ENCODE results near the gene APLN.

Gene APLN

DNA sequence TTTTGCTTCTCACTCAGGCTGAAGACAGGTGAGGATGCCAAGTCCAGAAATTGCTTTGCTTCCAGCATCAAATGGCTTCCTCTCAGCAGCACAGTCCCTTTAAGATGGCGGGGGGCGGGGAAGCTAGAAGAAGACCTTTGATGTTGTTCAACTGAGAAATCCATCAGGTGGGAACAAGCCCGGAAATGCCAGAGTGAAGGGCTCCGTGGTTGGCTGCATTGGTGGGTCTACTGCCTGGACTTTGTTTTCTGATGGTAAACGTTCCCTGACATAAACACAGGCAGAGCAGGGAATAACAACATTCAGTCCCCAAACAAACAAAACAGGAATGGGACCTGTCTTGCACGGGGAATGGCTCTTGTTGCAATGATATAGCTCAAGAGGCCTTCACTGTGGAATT is 37.3 kb downstream of the APLN start:
- TF ChIP-seq, protein P1, sequence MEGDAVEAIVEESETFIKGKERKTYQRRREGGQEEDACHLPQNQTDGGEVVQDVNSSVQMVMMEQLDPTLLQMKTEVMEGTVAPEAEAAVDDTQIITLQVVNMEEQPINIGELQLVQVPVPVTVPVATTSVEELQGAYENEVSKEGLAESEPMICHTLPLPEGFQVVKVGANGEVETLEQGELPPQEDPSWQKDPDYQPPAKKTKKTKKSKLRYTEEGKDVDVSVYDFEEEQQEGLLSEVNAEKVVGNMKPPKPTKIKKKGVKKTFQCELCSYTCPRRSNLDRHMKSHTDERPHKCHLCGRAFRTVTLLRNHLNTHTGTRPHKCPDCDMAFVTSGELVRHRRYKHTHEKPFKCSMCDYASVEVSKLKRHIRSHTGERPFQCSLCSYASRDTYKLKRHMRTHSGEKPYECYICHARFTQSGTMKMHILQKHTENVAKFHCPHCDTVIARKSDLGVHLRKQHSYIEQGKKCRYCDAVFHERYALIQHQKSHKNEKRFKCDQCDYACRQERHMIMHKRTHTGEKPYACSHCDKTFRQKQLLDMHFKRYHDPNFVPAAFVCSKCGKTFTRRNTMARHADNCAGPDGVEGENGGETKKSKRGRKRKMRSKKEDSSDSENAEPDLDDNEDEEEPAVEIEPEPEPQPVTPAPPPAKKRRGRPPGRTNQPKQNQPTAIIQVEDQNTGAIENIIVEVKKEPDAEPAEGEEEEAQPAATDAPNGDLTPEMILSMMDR (IDR thresholded peaks at IDR 0.05) = no peak

DNA sequence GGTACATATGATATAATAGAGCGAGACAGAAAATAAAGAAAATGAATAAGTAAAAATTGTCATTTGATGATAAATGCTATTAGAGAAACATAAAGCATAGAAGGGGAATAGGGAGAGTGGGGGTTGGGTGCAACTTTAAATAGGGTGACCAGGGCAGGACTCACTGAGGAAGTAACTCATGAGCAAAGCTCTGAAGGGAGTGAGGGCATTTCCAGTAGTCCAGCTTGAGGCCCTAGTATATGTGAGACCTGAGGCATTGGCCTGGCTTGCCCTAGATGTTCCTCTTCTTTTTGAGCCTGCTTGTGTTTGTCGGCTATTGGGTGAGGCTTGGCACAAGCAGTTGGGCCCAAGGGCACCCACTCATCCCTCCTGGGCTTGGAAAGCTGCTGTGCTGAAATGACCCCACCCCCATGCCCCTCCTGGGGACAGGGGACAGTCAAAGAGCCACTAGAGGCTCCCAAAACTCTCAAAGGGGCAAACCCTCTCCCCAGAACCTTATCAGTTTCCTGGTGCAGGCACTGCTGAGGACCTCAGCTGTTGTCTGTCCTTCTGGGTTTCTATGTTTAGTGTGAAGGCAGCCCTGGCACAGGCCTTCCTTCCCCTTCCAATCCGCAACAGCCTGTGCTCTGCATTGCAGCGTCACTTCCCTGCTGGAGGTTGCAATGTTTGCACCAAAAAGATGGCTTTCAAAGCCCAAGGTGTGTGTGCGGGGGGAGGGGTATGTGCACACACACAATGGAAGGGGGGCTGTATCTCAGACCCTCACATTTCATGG is 40.1 kb downstream of the APLN start:
- TF ChIP-seq, protein P1 (IDR thresholded peaks at IDR 0.05) = no peak

DNA sequence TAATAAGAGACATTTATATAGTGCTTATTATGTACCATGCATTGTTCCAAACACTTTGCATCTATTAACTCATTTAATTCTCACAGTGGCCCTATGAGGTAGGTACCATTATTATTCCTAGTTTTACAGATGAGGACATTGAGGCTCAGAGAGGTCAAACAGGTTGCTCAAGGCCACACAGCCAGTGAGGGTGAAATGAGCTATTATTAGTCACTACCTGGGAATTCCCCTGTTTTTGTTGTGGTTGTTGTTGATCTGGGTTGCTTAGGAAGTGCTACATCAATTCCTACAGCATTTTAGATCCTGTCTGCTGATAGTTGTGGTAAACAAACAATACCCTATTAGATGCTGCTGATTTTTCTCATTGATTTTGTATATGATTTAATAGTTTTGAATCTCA is 41.2 kb downstream of the APLN start:
- TF ChIP-seq, protein P1 (IDR thresholded peaks at IDR 0.05) = no peak

DNA sequence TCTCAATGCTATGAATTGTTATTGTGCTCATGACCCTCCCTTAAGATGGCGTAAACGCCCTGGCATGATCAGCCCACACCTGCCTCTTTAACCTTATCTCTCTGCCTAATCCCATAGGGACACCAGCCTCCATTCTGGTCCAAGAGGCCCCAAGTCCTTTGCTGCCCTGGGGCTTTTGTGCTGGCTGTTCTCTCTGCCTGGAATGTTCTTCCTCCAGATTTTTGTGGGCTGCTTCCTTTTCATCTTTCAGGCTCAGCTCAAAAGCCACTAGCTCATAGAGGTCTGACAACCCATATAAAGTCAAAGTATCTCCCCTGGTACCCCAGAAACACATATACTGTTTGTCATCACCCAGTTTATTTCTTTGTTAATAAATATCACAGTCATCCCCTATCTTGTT is 42.4 kb downstream of the APLN start:
- TF ChIP-seq, protein P1 (IDR thresholded peaks at IDR 0.05) = no peak

DNA sequence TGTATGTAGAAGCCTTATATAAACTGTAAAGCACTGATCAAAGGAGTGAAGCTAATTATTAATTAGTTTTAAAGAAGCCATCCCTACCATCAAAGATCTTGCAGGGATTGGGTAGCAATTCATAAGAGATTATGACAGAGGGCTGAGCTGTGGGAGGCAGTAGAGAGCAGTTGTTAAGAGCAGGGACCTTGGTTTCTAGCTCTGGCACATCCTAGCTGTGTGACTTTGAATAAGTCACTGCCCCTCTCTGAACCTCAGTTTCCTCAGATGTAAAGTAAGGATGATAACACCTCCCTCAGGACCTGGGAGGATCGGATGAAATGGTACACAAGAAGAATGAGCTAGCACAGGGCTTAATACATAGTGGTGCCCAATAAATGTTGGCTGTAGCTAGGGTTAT is 45.4 kb downstream of the APLN start:
- TF ChIP-seq, protein P1 (IDR thresholded peaks at IDR 0.05) = no peak

DNA sequence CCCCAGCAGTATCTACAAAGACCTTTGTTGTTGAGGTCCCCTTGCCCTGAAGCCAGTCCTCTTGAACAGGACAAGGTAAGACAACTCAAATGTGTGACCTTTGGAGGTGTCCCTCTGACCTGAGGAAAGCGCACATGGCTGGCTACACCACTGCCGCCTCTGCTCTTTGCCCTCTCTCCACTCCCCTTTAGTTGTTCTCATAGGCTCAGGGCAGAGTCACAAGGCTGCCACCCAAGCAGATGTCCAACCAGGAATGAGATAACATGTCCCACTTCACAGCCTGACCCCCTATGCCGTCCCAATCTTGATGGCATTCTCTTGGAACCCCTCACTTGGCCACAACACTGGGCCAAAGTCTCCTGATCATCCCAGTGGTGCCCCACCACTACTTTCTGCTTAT is 46.3 kb downstream of the APLN start:
- TF ChIP-seq, protein P1 (IDR thresholded peaks at IDR 0.05) = no peak

DNA sequence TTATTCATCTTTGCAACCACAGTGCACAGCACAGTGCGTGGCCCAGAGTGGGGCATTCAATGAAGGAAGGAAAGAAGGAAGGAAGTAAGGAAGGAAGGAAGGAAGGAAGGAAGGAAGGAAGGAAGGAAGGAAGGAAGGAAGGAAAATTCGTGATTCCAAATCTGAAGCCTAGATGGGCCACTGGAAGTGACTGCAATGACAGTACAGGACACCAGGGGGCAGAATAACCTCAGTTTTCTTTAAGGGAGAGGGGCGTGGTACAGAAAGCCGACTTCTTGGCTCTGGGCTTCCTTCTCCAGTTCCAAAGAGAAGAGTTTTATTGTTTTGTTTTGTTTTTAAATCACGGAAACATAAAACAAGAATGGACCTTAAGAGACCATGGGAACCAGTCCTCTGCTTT is 47.8 kb downstream of the APLN start:
- TF ChIP-seq, protein P1 (IDR thresholded peaks at IDR 0.05) = peak; percentile 55

Data from LNCAP (cell line).